SU-DHL-6 (cell line): ENCODE data around the gene ALOXE3.

Experiments used
- H2AFZ ChIP-seq: fragments of 200-600 bp; sonication (generic); 2 replicates; pipeline ENCODE4 v1.6.1; 2014; ENCODE audit warnings: low read depth, mild to moderate bottlenecking, moderate library complexity, mixed read lengths, antibody characterized with exemption, low read length; ENCODE audit not compliant: severe bottlenecking
- H3F3A ChIP-seq: fragments of 200-600 bp; shearing (Covaris generic); 2 replicates; pipeline ENCODE4 v1.6.0; 2016; ENCODE audit warnings: antibody characterized with exemption, mild to moderate bottlenecking; ENCODE audit not compliant: insufficient read depth
- H3K27ac ChIP-seq: fragments of 200-600 bp; sonication (generic); 2 replicates; pipeline ENCODE4 v1.5.1; 2016; ENCODE audit warnings: low read depth, mild to moderate bottlenecking, low read length, moderate library complexity, mixed read lengths
- H3K27me3 ChIP-seq: fragments of 200-600 bp; sonication (generic), shearing (Covaris generic); 2 replicates; pipeline ENCODE4 v1.6.0; 2014; ENCODE audit warnings: mild to moderate bottlenecking, low read length
- H3K36me3 ChIP-seq: fragments of 200-600 bp; sonication (generic); 2 replicates; pipeline ENCODE4 v1.6.1; 2014; ENCODE audit warnings: mild to moderate bottlenecking, low read length, mixed read lengths
- H3K4me2 ChIP-seq: fragments of 300-600, 200-600 bp; shearing (Covaris generic), sonication (generic); 2 replicates; pipeline ENCODE4 v1.6.0; 2014; ENCODE audit warnings: low read length, low read depth, mild to moderate bottlenecking; ENCODE audit not compliant: poor library complexity, severe bottlenecking
- H3K4me3 ChIP-seq: fragments of 200-600 bp; sonication (generic); 2 replicates; pipeline ENCODE4 v1.5.1; 2014; ENCODE audit warnings: antibody characterized with exemption, low read length, mild to moderate bottlenecking, mixed read lengths; ENCODE audit not compliant: insufficient read depth, poor library complexity, severe bottlenecking
- H3K79me2 ChIP-seq: fragments of 200-600 bp; sonication (generic); 2 replicates; pipeline ENCODE4 v1.6.1; 2014; ENCODE audit warnings: mild to moderate bottlenecking, low read length, moderate library complexity; ENCODE audit not compliant: insufficient read depth
- H3K9ac ChIP-seq: fragments of 200-600 bp; sonication (generic); 2 replicates; pipeline ENCODE4 v1.7.0; 2014; ENCODE audit warnings: mild to moderate bottlenecking, low read length
- H3K9me2 ChIP-seq: fragments of 200-600 bp; sonication (generic); replicated peaks from 2 replicates; pipeline ENCODE4 v1.6.1; 2014; ENCODE audit warnings: low read length; ENCODE audit not compliant: insufficient read depth
- H3K9me3 ChIP-seq: fragments of 200-600 bp; sonication (generic); 2 replicates; pipeline ENCODE4 v1.6.1; 2014; ENCODE audit warnings: low read length, mixed read lengths; ENCODE audit not compliant: insufficient read depth
- H4K20me1 ChIP-seq: fragments of 200-600 bp; sonication (generic); 2 replicates; pipeline ENCODE4 v1.6.1; 2014; ENCODE audit warnings: low read depth, mild to moderate bottlenecking, antibody characterized with exemption, low read length, moderate library complexity, mixed read lengths
- CTCF ChIP-seq: fragments of 200-600 bp; sonication (generic); IDR thresholded peaks from one replicate; pipeline ENCODE4 v1.5.1; 2017; ENCODE audit warnings: antibody characterized with exemption, mild to moderate bottlenecking, low read length, moderate library complexity; ENCODE audit not compliant: insufficient read depth, poor library complexity, severe bottlenecking
- EZH2phosphoT487 ChIP-seq: fragments of 200-600 bp; sonication (generic), shearing (Covaris generic); conservative IDR thresholded peaks from 2 replicates; pipeline ENCODE4 v1.6.1; 2018; ENCODE audit warnings: mild to moderate bottlenecking, antibody characterized with exemption, low read length, moderate library complexity, mixed read lengths

The ALOXE3 gene

GRCh38 chr17:8158267-8159031 is 40.1 kb upstream of the ALOXE3 start:
- peak overlapping the region; percentile 58 for H3K27ac ChIP-seq
- no peak overlapping the region; the same call in 1 of the 2 replicates for H3K9ac ChIP-seq
- H3K27me3 ChIP-seq, result no peaks in the 10 kb centered on the region
- peaks cover 12% of the 10 kb centered on the region for H3F3A ChIP-seq
- H3K36me3 ChIP-seq, result no peaks in the 10 kb centered on the region
- no peaks in the 10 kb centered on the region for H3K9me2 ChIP-seq
- no peak overlapping the region for H2AFZ ChIP-seq
- TF ChIP-seq CTCF (peak; percentile 62), EZH2phosphoT487 (no peak)
- peak overlapping the region; percentile 59 for H3K4me2 ChIP-seq
- no peak overlapping the region for H3K4me3 ChIP-seq
- H3K9me3 ChIP-seq, result no peaks in the 10 kb centered on the region
- peaks cover 16% of the 10 kb centered on the region for H3K79me2 ChIP-seq
- H4K20me1 ChIP-seq, result no peaks in the 10 kb centered on the region

DNA sequence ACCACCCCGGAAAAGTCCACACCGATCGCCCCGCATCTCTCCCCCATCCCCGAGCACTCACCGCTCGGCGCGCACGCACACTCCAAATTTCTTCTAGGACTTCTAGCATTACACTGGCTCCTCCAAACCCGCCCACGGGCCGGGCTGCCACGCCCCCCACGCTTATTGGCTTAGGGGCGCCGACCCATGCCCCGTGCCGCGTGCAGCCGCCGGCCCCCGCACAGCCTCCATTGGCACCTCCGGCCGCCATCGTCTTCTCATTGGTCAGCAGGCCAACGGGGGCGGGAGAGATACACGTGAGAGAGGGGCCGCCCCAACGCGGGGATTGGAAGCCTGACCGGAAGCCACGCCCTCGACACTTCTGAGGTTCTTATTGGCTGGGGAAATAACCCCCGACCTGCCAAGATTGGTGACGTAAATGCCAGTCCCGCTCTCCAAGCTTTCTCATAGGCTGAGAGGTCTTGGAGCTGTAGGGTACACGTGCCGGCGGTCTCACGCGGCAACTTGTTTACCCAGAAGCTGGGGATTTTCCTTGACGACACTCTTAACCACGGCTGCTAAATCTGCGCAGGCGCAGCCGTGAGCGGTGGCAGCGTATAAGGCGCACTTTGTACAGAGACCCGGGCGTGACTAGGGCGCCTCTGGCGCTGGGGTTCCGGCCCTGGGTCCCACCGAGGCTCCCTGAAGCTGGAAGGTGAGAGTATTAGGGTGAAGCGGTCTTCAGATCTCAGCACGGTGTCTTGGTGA is 38.1 kb upstream of the ALOXE3 start:
- peak overlapping the region; percentile 70 for H3K27ac ChIP-seq
- no peaks in the 10 kb centered on the region for H3K36me3 ChIP-seq
- peak overlapping the region; percentile 28 for H2AFZ ChIP-seq
- peak overlapping the region; percentile 66 for H3K9ac ChIP-seq
- no peaks in the 10 kb centered on the region for H3K9me3 ChIP-seq
- no peaks in the 10 kb centered on the region for H3K9me2 ChIP-seq
- no peaks in the 10 kb centered on the region for H3K27me3 ChIP-seq
- no peak for TF ChIP-seq CTCF
- TF ChIP-seq EZH2phosphoT487, result no peak
- H3K79me2 ChIP-seq, result peaks cover 8% of the 10 kb centered on the region; the same call in 1 of the 2 replicates
- H3K4me3 ChIP-seq, result peak overlapping the region; percentile 61
- H3K4me2 ChIP-seq, result peak overlapping the region; percentile 82
- no peaks in the 10 kb centered on the region for H4K20me1 ChIP-seq
- H3F3A ChIP-seq, result peaks cover 15% of the 10 kb centered on the region

DNA sequence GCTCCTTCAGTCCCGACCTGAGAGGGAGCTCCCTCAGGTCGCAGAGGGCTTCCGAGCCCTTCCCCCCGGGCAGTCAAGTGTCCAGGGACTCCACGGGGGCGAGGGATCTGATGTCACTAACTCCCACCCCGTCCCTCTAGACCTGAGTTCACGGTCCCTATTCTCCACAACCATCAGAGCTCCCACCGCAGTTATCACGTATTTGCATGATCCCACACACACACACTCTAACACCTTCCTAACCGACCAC is 37.6 kb upstream of the ALOXE3 start:
- H3F3A ChIP-seq, result peaks cover 15% of the 10 kb centered on the region
- no peaks in the 10 kb centered on the region for H3K9me3 ChIP-seq
- peak overlapping the region; percentile 61 for H3K4me3 ChIP-seq
- peak overlapping the region; percentile 80 for H3K4me2 ChIP-seq
- peak overlapping the region; percentile 21 for H2AFZ ChIP-seq
- no peaks in the 10 kb centered on the region for H4K20me1 ChIP-seq
- no peaks in the 10 kb centered on the region for H3K9me2 ChIP-seq
- no peaks in the 10 kb centered on the region for H3K27me3 ChIP-seq
- H3K79me2 ChIP-seq, result peaks cover 8% of the 10 kb centered on the region; the same call in 1 of the 2 replicates
- H3K9ac ChIP-seq, result peak overlapping the region; percentile 59
- TF ChIP-seq EZH2phosphoT487 (no peak), CTCF (no peak)
- no peaks in the 10 kb centered on the region for H3K36me3 ChIP-seq
- no peak overlapping the region for H3K27ac ChIP-seq
